BLaER1 (cell line): ENCODE data around the gene MAB21L4.

Experiments
- H3K27ac ChIP-seq: shearing (Covaris generic); formaldehyde crosslinking; 2 replicates; pipeline ENCODE4 v1.8.1; 2022
- H3K27me3 ChIP-seq: shearing (Covaris generic); formaldehyde crosslinking; 2 replicates; pipeline ENCODE4 v1.8.1; 2022
- H3K36me3 ChIP-seq: shearing (Covaris generic); formaldehyde crosslinking; 2 replicates; pipeline ENCODE4 v1.8.1; 2022
- H3K4me1 ChIP-seq: shearing (Covaris generic); formaldehyde crosslinking; 2 replicates; pipeline ENCODE4 v1.8.1; 2022
- H3K4me2 ChIP-seq: shearing (Covaris generic); formaldehyde crosslinking; 2 replicates; pipeline ENCODE4 v1.8.1; 2022
- H3K4me3 ChIP-seq: shearing (Covaris generic); formaldehyde crosslinking; 2 replicates; pipeline ENCODE4 v1.8.1; 2022
- H3K9ac ChIP-seq: shearing (Covaris generic); formaldehyde crosslinking; 2 replicates; pipeline ENCODE4 v1.8.1; 2022
- H3K9me3 ChIP-seq: shearing (Covaris generic); formaldehyde crosslinking; 2 replicates; pipeline ENCODE4 v1.8.1; 2022
- H4K20me1 ChIP-seq: shearing (Covaris generic); formaldehyde crosslinking; 2 replicates; pipeline ENCODE4 v1.8.1; 2022
- Cebpa-rat ChIP-seq: shearing (Covaris generic); IDR thresholded peaks from 2 replicates; pipeline ENCODE4 v1.8.1; 2022

Gene MAB21L4

DNA sequence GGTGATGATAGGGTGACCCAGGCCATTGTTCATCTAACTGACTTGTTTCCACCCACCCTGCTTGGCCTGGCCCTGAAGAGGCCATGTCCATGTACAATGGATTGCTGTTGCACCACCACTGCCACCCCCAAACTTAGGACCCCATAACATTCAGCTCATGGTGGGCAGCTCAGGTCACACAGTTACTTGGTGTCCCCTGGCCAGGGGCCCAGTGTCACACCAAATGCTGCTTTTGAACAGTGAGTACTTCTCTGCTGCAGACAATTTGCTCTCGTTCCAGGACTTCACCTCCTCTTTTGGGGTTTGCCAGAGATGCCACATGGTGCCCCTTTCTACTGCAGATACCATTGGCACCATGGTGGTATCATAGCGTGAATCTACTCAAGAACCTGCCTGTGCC, 11.7 kb downstream of the MAB21L4 start:
- H3K9ac ChIP-seq: no peak overlapping the region
- H3K4me1 ChIP-seq: peaks cover 41% of the 10 kb centered on the region
- no peaks in the 10 kb centered on the region for H3K9me3 ChIP-seq
- H3K4me3 ChIP-seq: no peak overlapping the region
- H3K4me2 ChIP-seq: no peak overlapping the region
- no peak for TF ChIP-seq Cebpa-rat
- H3K36me3 ChIP-seq: no peaks in the 10 kb centered on the region
- H4K20me1 ChIP-seq: no peaks in the 10 kb centered on the region
- H3K27ac ChIP-seq: no peak overlapping the region
- no peaks in the 10 kb centered on the region for H3K27me3 ChIP-seq

DNA sequence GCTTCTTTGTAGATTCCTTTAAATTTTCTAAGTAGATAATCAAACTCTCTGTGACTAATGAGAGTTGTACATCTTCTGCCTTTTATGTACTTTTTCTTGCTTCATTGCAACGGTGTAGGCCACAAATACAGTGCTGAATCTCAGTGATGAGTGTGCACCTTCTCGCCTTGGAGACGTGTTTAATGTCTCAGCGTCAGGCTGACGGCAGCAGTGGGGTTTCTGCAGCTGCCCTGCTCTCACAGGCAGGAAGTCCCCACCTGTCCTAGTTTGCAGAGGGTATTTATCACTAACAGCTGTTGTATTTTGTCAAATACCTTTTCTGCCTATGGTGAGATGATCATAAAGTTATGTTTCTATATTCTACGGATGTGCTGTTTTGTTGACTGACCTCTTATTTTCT, 14.0 kb downstream of the MAB21L4 start:
- Histone ChIP-seq H3K9ac (no peak overlapping the region), H3K36me3 (no peaks in the 10 kb centered on the region), H3K9me3 (no peaks in the 10 kb centered on the region), H3K27me3 (no peaks in the 10 kb centered on the region), H3K4me3 (no peak overlapping the region), H3K27ac (no peak overlapping the region), H3K4me2 (no peak overlapping the region), H3K4me1 (peaks cover 33% of the 10 kb centered on the region), H4K20me1 (no peaks in the 10 kb centered on the region)
- no peak for TF ChIP-seq Cebpa-rat

- no peaks in the 10 kb centered on the region for H4K20me1 ChIP-seq
- no peaks in the 10 kb centered on the region for H3K36me3 ChIP-seq
- H3K4me1 ChIP-seq: peaks cover 33% of the 10 kb centered on the region
- no peaks in the 10 kb centered on the region for H3K9me3 ChIP-seq
- no peak overlapping the region for H3K4me2 ChIP-seq
- H3K27ac ChIP-seq: no peak overlapping the region
- TF ChIP-seq Cebpa-rat: no peak
- H3K9ac ChIP-seq: no peak overlapping the region
- H3K4me3 ChIP-seq: no peak overlapping the region
- H3K27me3 ChIP-seq: no peaks in the 10 kb centered on the region
Measured at GRCh38 chr2:240879105-240879504, 16.9 kb downstream of the MAB21L4 start.

DNA sequence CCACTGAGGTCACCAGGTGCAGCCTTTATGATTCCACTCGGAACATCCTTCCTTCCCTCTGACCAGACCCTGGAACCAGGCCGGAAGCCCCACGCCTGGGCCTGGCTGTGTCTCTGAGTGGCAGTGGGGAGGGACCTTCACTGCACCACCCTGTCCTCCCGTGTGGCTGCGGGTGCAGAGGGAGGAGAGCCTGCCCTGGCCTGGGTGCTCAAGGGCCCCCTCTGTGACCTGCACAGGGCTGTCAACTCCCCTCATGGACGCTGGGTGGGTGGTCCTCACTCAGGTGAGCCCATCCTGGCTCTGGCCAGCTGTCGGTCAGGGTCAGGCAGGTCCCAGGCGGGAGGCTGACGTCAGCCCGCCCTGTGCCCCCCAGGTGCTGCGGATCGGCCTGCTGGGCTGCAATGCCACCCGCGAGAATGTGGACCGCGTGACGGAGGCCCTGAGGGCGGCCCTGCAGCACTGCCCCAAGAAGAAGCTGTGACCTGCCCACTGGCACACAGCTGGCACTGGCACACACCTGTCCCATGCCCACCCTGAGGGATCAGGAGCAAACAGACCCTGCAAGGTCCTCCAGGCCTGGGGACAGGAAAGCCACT, 17.5 kb downstream of the MAB21L4 start:
- Histone ChIP-seq H3K4me2 (no peak overlapping the region), H3K27ac (no peak overlapping the region), H3K9ac (no peak overlapping the region), H3K4me3 (no peak overlapping the region), H3K4me1 (peaks cover 40% of the 10 kb centered on the region), H3K36me3 (no peaks in the 10 kb centered on the region), H3K27me3 (no peaks in the 10 kb centered on the region), H4K20me1 (no peaks in the 10 kb centered on the region), H3K9me3 (no peaks in the 10 kb centered on the region)
- no peak for TF ChIP-seq Cebpa-rat

GRCh38 chr2:240877460-240878340, 18.3 kb downstream of the MAB21L4 start:
- no peaks in the 10 kb centered on the region for H3K36me3 ChIP-seq
- H3K9me3 ChIP-seq: no peaks in the 10 kb centered on the region
- peaks cover 41% of the 10 kb centered on the region for H3K4me1 ChIP-seq
- peak overlapping the region; percentile 41; the same call in 1 of the 2 replicates for H3K27ac ChIP-seq
- no peak overlapping the region for H3K4me3 ChIP-seq
- peak overlapping the region; percentile 70 for H3K4me2 ChIP-seq
- H3K9ac ChIP-seq: no peak overlapping the region
- no peaks in the 10 kb centered on the region for H3K27me3 ChIP-seq
- no peak for TF ChIP-seq Cebpa-rat
- H4K20me1 ChIP-seq: no peaks in the 10 kb centered on the region

GRCh38 chr2:240876475-240877251, 19.3 kb downstream of the MAB21L4 start:
- H3K4me3 ChIP-seq: no peak overlapping the region
- no peaks in the 10 kb centered on the region for H3K9me3 ChIP-seq
- peak overlapping the region; percentile 70 for H3K4me2 ChIP-seq
- H4K20me1 ChIP-seq: no peaks in the 10 kb centered on the region
- no peaks in the 10 kb centered on the region for H3K36me3 ChIP-seq
- no peak for TF ChIP-seq Cebpa-rat
- no peak overlapping the region for H3K9ac ChIP-seq
- H3K27me3 ChIP-seq: no peaks in the 10 kb centered on the region
- peak overlapping the region; percentile 41; the same call in 1 of the 2 replicates for H3K27ac ChIP-seq
- peaks cover 38% of the 10 kb centered on the region for H3K4me1 ChIP-seq

GRCh38 chr2:240876035-240876474, 19.9 kb downstream of the MAB21L4 start:
- no peak overlapping the region for H3K9ac ChIP-seq
- TF ChIP-seq Cebpa-rat: no peak
- H3K4me3 ChIP-seq: no peak overlapping the region
- no peaks in the 10 kb centered on the region for H3K36me3 ChIP-seq
- no peaks in the 10 kb centered on the region for H3K9me3 ChIP-seq
- no peaks in the 10 kb centered on the region for H3K27me3 ChIP-seq
- H3K4me1 ChIP-seq: peaks cover 33% of the 10 kb centered on the region
- no peaks in the 10 kb centered on the region for H4K20me1 ChIP-seq
- 0 out of 2 replicates have a peak overlapping the region, but pooled peaks have one; percentile 38 for H3K27ac ChIP-seq
- H3K4me2 ChIP-seq: peak overlapping the region; percentile 70

DNA sequence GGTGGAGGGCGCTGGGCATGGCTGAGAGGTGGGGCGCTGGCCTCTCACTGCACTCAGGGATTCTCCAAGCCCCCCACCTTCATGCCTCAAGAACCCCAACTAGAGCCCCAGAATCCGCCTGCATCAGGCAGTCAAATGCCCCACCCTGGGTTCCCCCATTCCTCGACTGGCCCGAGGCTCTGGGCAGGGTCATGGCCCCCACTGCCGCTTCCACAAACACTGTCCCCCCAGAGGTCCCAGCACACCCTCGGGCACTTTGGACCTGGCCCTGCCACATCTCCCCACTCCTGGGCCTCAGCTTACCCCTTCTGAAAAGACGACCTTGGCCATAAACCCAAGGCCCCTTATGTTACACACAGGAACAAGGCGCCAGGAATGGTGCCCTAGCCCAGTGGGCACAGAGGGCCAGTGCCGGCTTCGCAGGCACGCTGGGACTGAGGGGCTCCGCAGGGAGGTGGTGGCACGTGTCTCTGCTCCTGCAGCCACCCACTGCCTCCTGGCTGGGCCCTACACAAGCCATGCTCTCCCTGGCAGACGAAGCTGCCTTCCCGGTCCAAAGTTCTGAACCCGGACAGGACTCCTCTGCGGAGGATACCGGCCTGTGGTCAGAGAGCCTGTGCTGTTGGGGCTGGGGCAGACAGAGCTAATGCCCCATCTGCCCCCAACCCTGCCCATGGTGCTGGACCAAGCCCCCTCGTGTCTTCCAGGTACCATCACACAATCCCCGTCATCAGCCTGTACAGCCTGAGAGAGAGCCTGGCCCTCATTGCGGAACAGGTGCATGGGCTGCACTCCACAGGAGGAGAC, 20.5 kb downstream of the MAB21L4 start:
- peaks cover 33% of the 10 kb centered on the region for H3K4me1 ChIP-seq
- no peaks in the 10 kb centered on the region for H4K20me1 ChIP-seq
- no peaks in the 10 kb centered on the region for H3K9me3 ChIP-seq
- H3K4me2 ChIP-seq: no peak overlapping the region
- H3K9ac ChIP-seq: no peak overlapping the region
- no peak overlapping the region for H3K4me3 ChIP-seq
- TF ChIP-seq Cebpa-rat: no peak
- no peak overlapping the region for H3K27ac ChIP-seq
- no peaks in the 10 kb centered on the region for H3K27me3 ChIP-seq
- H3K36me3 ChIP-seq: no peaks in the 10 kb centered on the region

- TF ChIP-seq Cebpa-rat: no peak
- Histone ChIP-seq H3K4me2 (no peak overlapping the region), H3K4me3 (no peak overlapping the region), H3K36me3 (no peaks in the 10 kb centered on the region), H3K27ac (no peak overlapping the region), H3K27me3 (no peaks in the 10 kb centered on the region), H3K9me3 (no peaks in the 10 kb centered on the region), H4K20me1 (no peaks in the 10 kb centered on the region), H3K9ac (no peak overlapping the region), H3K4me1 (peaks cover 33% of the 10 kb centered on the region)
Measured at GRCh38 chr2:240874715-240875227, 21.2 kb downstream of the MAB21L4 start.
